ENCODE results near the gene MSH5. TPM values are rescaled to one million over a fixed set of nuclear protein-coding genes. Genes with fewer than 3 reads are reported as not detected.
"Not testable (repeated sequence)": the region's sequence is repeated elsewhere in the genome, so short reads cannot be mapped to it uniquely, and the experiment has no call there.

The MSH5 gene
- total RNA-seq, 4 donors from 2014 or later: 4.0 to 6.4 (median 4.5) TPM

- H3K4me1 ChIP-seq: peaks cover 13 to 34% (median 29%) of the 10 kb centered on the region in 4 donors
- H3K27me3 ChIP-seq: no peaks in the 10 kb centered on the region
- H3K27ac ChIP-seq (replicated peaks in 1 of 4): no peak overlapping the region
- no peaks in the 10 kb centered on the region for H3K9me3 ChIP-seq
- TF ChIP-seq CTCF (IDR thresholded peaks at IDR 0.05) (peak; percentile 44 to 62 (median 46)), POLR2A (IDR thresholded peaks at IDR 0.05; ENCODE audit: low read depth) (no peak)
- H3K4me3 ChIP-seq: no peak overlapping the region
- DNase-seq (ENCODE audit: extremely low spot score): no peak
- H3K36me3 ChIP-seq: peaks cover 13 to 57% (median 35%) of the 10 kb centered on the region in 4 donors
- intact Hi-C loops (cut with DNase I): loop anchor here (5.0 kb wide), 1 partner anchor 41 kb away; no protein-coding TSS in a partner anchor
- WGBS: 66% methylated on average over 12 of the region's 12 CpGs
These were observed 51.7 kb downstream of the MSH5 start for GRCh38 chr6:31791324-31792089.

GRCh38 chr6:31792090-31792374 lies 52.2 kb downstream of the MSH5 start:
- H3K27ac ChIP-seq (replicated peaks in 1 of 4): no peak overlapping the region
- no peak overlapping the region for H3K4me3 ChIP-seq
- H3K9me3 ChIP-seq: no peaks in the 10 kb centered on the region
- H3K27me3 ChIP-seq: no peaks in the 10 kb centered on the region
- H3K36me3 ChIP-seq: peaks cover 13 to 55% (median 33%) of the 10 kb centered on the region in 4 donors
- no peak for DNase-seq (ENCODE audit: extremely low spot score)
- H3K4me1 ChIP-seq: peaks cover 13 to 34% (median 29%) of the 10 kb centered on the region in 4 donors
- 81% methylated on average over 3 of the region's 3 CpGs for WGBS
- TF ChIP-seq POLR2AphosphoS5 (IDR thresholded peaks at IDR 0.05): no peak
- no peak for TF ChIP-seq CTCF (IDR thresholded peaks at IDR 0.05)
- no peak for TF ChIP-seq EP300 (IDR thresholded peaks at IDR 0.05)
- TF ChIP-seq POLR2A (IDR thresholded peaks at IDR 0.05; ENCODE audit: low read depth): no peak
- intact Hi-C loops (cut with DNase I): loop anchor here (5.0 kb wide), 1 partner anchor 40 kb away; no protein-coding TSS in a partner anchor

- H3K9me3 ChIP-seq: no peaks in the 10 kb centered on the region
These were observed 53.0 kb downstream of the MSH5 start for GRCh38 chr6:31792761-31793171.

GRCh38 chr6:31793927-31794245 lies 54.1 kb downstream of the MSH5 start:
- WGBS: 92% methylated on average over 6 of the region's 6 CpGs
- Histone ChIP-seq H3K36me3 (peaks cover 13 to 50% (median 32%) of the 10 kb centered on the region in 4 donors), H3K4me3 (peak overlapping the region in 2 of 4 donors; percentile 93), H3K27ac (replicated peaks in 1 of 4) (peak overlapping the region; percentile 92 to 99 (median 95)), H3K4me1 (peaks cover 13 to 34% (median 29%) of the 10 kb centered on the region in 4 donors)
- not testable (repeated sequence) for DNase-seq (ENCODE audit: extremely low spot score); H3K9me3 ChIP-seq; H3K27me3 ChIP-seq
- intact Hi-C loops (cut with DNase I): loop anchor here (5.0 kb wide), 1 partner anchor 38 kb away; no protein-coding TSS in a partner anchor

More at GRCh38 chr6:31792761-31793171, 53.0 kb downstream of the MSH5 start:
- H3K36me3 ChIP-seq: peaks cover 13 to 55% (median 32%) of the 10 kb centered on the region in 4 donors
- H3K4me3 ChIP-seq: no peak overlapping the region
- peak overlapping the region in 1 of 4 donors; percentile 22 for H3K27ac ChIP-seq (replicated peaks in 1 of 4)
- intact Hi-C loops (cut with DNase I): loop anchor here (5.0 kb wide), 1 partner anchor 40 kb away; no protein-coding TSS in a partner anchor
- H3K4me1 ChIP-seq: peaks cover 13 to 34% (median 29%) of the 10 kb centered on the region in 4 donors
- no peaks in the 10 kb centered on the region for H3K27me3 ChIP-seq
- 89% methylated on average over 9 of the region's 12 CpGs for WGBS
- TF ChIP-seq CTCF (IDR thresholded peaks at IDR 0.05): no peak
- no peak for TF ChIP-seq POLR2AphosphoS5 (IDR thresholded peaks at IDR 0.05)
- no peak for TF ChIP-seq POLR2A (IDR thresholded peaks at IDR 0.05; ENCODE audit: low read depth)
- TF ChIP-seq EP300 (IDR thresholded peaks at IDR 0.05): no peak
- DNase-seq (ENCODE audit: extremely low spot score): no peak

GRCh38 chr6:31794294-31794865 lies 54.6 kb downstream of the MSH5 start:
- no peak for DNase-seq (ENCODE audit: extremely low spot score)
- no peak for TF ChIP-seq POLR2A (IDR thresholded peaks at IDR 0.05; ENCODE audit: low read depth)
- peak in 1 of 2 donors; percentile 47 for TF ChIP-seq POLR2AphosphoS5 (IDR thresholded peaks at IDR 0.05)
- no peak for TF ChIP-seq CTCF (IDR thresholded peaks at IDR 0.05)
- no peak for TF ChIP-seq EP300 (IDR thresholded peaks at IDR 0.05)
- H3K27me3 ChIP-seq: no peaks in the 10 kb centered on the region
- H3K9me3 ChIP-seq: no peaks in the 10 kb centered on the region
- 26% methylated on average over 7 of the region's 7 CpGs for WGBS
- peaks cover 13 to 34% (median 29%) of the 10 kb centered on the region in 4 donors for H3K4me1 ChIP-seq
- intact Hi-C loops (cut with DNase I): loop anchor here (5.0 kb wide), 1 partner anchor 38 kb away; no protein-coding TSS in a partner anchor
- peaks cover 13 to 47% (median 29%) of the 10 kb centered on the region in 4 donors for H3K36me3 ChIP-seq
- peak overlapping the region; percentile 92 to 99 (median 95) for H3K27ac ChIP-seq (replicated peaks in 1 of 4)
- H3K4me3 ChIP-seq: peak overlapping the region; percentile 92 to 93 (median 93)

Measured in esophagus muscularis mucosa (tissue), 4 donors.